GM21619 (cell line): Measurements from ENCODE around the gene UBXN6.

Experiments used
- ATAC-seq: cut with Tn5 transposase; IDR thresholded peaks from one replicate; pipeline ENCODE4 v1.9.1; 2021; ENCODE audit not compliant: unreplicated experiment

The UBXN6 gene

GRCh38 chr19:4457654-4458395 is at the start of gene UBXN6:
TSS of gene UBXN6 (minus strand) at chr19:4457794. CDS start at chr19:4457697, 97 bp downstream.
- peak; percentile 84 for ATAC-seq

DNA sequence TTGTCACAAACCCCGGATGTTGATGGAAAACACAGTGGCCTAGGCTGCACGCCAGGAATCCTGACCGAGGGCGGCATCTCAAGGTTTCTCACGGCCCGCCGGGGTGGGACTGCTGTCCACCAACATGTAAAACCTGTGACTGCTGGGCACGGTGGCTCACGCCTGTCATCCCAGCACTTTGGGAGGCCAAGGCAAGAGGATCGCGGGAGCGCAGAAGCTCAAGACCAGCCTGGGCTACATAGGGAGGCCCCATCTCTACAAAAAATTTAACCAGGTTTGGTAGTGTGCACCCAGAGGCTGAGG is 49.5 kb upstream of the UBXN6 start:
- no peak for ATAC-seq

DNA sequence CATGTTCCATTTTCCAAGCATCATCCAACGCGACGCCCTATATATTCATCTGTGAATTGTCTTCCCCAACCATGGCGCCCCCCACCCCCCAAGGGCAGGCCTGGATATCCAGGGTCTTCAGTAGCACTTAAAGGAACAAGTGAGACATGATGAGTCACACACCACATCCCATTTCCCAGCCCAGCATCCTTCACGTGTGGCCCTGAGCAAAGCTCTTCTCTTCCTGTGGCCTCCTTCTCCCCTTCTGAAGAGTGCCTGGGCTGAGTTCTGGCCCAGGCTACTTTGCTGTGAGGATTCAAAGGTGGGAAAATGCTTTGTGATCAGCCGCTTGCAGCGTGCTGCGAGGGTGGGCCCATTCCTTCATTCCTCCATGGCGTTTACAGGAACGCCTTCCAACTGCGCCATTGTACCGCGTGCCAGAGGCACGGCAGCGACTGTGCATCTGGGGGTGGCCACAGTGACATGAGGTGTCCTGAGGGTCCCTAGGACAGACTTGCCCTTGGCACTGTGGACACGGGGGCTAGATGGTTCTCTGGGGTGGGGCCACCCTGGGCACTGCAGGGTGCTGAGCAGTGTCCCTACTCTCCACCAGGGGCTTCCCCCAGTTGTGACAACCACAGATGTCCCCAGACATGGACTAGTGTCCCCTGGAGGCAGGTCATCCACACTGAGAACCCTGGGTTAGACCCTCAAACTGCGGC is 49.0 kb upstream of the UBXN6 start:
- no peak for ATAC-seq

- no peak for ATAC-seq
Observed at GRCh38 chr19:4505570-4506448, 48.2 kb upstream of the UBXN6 start.

DNA sequence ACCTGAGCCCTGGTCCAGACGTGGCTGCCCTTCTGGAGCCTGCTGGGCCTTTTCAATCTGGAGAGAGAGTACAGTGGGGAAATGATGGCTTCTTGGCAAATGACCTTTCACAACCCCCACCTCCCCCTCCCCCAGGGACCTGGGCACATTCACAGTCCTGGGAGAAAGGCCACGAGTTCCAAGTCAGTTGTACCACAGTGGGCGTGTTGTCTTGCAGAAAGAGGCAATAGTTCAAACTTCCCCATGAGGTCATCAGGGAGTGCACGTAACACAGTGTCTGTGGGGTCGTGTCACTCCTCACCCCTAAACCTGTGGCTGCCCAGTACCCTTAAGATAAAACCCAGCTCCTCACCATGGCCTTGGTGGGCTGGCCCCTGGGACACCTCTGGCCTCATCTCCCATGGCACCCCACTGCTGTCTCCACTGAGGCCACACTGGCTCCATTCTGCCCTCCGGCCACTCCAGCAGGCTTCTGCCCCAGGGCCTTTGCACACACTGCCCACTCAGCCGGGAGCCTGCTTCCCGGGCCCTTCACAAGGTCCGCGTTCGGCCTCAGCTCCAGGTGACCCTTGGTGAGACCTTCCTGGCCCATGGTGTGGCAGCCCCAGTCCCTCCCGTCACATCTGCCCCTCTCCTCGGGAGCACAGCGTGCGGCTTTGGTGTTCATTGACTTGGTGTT is 47.4 kb upstream of the UBXN6 start:
- no peak for ATAC-seq

GRCh38 chr19:4504297-4504701 is 46.7 kb upstream of the UBXN6 start:
- ATAC-seq = no peak

GRCh38 chr19:4503825-4504170 is 46.2 kb upstream of the UBXN6 start:
- no peak for ATAC-seq

GRCh38 chr19:4503132-4503824 is 45.7 kb upstream of the UBXN6 start:
- no peak for ATAC-seq

DNA sequence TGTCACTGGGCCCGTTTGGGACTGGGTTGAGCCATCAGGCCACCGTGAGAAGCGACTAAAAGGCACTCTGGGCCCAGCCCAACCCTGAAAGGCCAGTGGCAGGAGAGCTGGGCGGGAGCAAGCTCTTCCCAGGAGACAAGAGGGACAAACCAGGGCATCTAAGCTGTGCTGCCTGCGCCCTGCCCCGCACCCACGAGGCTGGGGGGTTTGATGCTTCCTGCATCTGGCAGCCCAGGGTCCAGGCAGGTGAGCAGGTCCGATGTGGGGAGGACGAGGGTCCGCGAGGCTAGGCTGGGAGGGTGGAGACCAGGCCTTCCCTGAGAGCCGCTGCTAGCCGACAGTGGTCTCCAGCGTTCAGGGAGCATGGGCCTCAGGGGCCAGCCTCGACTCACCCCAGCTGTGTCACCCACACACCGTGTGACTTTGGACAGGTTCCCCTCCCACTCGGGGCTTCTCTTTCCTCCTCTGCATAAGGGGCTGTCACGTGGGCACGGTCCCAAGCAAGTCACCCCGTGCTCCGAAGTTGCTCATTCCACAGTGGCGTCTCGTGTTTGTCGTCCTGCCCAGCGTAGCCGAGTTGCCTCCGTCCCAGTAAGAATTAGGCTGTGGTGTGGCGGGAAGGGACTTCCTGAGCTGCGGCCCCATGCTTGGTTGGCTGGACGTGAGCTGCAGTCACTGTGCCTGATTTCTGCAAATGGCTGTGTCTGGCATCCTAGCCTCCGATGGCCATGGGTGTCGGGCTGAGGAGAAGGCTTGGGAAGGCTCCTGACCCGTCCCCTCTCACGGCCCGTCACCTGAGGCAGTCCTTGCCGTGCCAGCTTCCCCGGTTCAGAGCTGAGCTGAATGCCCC is 44.9 kb upstream of the UBXN6 start:
- no peak for ATAC-seq

- no peak for ATAC-seq
Observed at GRCh38 chr19:4501691-4502090, 44.1 kb upstream of the UBXN6 start.

DNA sequence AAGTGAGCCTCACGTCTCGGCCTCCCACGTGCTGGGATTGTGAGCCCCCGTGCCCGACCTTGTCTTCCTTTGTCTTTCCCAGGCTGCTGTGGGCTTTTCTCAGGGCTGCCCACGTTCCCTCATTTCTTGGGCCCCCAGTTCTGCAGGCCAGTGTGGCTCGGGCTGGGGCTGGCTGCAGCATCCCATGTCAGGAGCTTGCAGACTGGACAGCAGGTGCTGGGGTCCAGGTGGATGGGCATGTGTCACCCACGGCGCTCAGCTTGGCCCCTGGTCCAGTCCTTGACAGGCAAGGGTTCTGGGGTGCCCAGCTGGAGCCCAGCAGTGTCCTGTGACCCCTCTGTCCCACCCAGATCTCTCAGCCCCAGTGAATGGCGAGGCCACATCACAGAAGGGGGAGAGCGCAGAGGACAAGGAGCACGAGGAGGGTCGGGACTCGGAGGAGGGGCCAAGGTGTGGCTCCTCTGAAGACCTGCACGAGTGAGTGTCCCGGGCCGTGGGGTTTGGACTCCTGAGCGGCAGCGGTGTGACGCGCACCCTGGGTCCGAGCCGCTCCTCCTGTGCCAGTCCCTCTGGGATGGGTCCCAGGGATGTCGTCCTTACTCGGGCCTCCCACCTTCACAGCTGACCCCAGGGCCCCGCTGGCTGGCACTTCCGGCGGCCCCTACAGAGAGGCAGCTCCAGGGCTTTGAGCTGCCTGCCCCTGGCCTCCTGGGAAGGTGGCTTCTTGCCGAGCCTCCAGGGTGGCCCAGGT is 43.4 kb upstream of the UBXN6 start:
- no peak for ATAC-seq

DNA sequence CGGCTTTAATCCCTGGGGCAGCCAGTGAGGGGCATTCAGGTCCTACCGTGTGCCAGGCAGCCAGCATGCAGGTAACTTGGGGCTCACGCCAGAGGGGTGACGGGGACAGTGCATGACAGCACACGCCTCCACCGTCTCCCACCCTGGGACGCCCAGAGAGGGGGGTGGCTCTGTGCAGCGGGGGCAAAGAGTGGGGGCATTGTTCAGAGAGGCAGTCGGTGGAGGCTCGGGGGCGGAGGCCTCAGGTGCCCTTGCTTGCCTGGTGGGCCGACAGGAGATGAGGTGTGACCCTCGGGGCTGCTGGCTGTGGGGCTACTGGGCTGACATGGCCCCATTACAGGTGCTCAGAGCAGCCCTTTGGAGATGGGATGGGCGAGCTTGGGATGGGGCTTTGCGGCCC is 42.3 kb upstream of the UBXN6 start:
- no peak for ATAC-seq

DNA sequence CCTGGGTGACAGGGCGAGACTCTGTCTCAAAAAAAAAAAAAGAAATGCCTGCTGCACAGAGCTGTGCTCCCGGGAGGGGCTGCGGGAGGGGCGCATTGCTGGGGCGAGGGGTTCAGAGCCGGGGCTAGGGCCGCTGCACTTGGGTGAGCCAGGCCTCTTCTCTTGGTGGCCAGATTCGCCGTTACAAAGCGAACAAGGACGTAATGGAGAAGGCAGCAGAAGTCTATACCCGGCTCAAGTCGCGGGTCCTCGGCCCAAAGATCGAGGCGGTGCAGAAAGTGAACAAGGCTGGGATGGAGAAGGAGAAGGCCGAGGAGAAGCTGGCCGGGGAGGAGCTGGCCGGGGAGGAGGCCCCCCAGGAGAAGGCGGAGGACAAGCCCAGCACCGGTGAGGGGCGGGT is 41.7 kb upstream of the UBXN6 start:
- ATAC-seq = no peak

- no peak for ATAC-seq
Observed at GRCh38 chr19:4498694-4499093, 41.1 kb upstream of the UBXN6 start.

DNA sequence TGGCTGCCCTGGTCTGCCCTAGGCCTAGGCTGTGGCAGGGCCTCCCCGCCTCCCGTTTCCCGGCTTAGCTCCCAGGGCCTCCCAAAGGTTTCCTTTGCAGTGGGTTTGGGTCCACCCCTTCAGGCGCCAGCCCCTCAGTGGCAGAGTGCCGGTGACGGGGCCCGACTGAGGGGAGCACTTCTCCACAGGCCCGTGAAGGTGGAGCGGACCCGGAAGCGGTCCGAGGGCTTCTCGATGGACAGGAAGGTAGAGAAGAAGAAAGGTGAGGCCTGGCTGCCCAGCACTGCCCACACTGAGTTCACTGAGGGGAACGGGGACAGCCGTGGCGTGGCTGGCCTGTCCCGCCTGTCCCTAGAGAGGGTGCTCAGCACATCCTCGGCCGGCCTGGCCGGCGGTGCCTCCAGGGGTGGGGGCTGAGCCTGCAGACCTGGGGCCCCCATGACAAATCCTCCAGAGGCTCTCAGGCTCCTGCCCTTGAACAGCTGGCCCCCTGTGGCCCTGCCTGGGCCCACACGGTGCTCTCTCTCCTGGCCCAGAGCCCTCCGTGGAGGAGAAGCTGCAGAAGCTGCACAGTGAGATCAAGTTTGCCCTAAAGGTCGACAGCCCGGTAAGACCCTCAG is 40.3 kb upstream of the UBXN6 start:
- no peak for ATAC-seq

- no peak for ATAC-seq
Observed at GRCh38 chr19:4496304-4496703, 38.7 kb upstream of the UBXN6 start.

GRCh38 chr19:4495471-4495870 is 37.9 kb upstream of the UBXN6 start:
- no peak for ATAC-seq

DNA sequence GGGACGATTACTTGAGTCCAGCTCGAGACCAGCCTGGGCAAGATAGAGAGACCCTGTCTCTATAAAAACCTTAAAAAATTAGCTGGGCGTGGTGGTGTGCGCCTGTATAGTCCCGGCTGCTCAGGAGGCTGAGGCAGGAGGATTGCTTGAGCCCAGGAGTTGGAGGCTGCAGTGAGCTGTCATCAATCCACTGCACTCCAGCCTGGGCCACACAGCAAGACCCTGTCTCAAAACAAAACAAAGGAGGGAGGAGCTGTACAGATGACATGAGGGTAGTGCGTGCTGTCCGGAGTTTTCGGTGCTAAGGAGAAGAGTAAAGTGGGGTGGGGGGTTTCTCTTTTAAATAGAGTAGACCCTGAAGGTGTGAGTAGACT is 37.1 kb upstream of the UBXN6 start:
- no peak for ATAC-seq
